GM19240 (cell line): ENCODE measurements around the gene C1orf21.

Source experiments
- DNase-seq: peaks from one replicate; pipeline ENCODE4 v3.0.0; 2011; ENCODE audit warnings: low spot score; ENCODE audit not compliant: insufficient read length

Gene C1orf21

DNA sequence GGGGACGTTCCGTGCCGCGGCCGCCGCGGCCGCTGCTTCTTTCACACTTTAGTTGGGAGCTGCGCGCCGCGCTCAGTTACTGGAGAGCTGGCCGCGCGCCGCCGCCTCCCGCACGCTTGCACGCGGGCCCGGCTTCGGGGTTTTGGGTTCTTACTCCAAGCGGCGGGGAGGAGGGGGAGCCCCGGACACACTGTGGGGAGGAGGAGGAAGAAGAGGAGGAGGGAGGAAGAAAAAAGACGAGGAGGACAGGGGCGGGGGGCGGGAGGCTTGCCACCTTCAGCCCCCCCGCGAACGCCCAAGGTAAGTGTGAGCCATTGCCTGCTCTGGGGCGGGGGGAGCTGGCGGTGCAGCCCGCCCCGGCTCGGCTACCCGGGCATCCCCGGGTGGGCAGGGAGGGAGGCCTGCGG lies 243 bp downstream of the C1orf21 start:
- no peak for DNase-seq

DNA sequence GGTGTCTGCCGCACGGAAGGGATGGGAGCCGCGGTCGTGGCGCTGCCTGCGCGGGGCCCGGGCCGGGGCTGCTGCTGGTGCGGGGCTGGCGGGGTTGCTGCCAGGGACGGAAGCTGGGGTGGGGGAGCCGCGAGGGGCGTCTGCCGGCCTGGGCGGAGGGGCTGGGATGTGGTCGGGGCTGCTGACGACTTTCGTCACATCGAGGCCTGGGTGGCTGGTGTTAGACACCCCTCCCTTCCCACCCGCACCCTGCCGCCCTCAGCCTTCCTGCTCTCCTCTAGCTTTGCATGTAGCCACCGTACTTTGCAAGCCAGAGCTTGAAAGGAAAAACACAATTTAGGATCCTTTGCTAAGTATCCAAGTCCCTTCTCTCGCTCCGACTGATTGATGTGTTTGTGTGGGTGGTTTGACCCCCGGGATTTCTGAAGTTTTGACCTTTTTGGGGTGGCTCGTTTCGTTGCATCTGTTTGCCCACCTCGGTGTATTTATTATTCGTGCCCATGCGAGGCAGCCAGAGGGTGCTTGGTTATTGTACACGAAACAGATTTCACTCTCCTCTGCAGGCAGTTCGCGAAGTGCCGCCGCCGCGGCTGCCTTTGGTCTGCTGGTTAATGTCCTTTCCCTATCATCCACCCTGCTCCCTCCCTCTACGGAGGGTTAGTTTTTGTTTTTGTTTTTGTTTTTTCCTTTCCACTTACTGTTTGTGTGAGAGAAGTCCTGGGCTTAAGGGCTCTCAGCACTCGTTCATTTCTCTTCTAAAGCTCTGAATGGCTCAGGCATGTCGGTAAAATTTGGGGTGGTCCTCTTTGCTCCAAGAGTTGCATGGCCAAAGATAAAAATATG lies 868 bp downstream of the C1orf21 start:
- no peak for DNase-seq

DNA sequence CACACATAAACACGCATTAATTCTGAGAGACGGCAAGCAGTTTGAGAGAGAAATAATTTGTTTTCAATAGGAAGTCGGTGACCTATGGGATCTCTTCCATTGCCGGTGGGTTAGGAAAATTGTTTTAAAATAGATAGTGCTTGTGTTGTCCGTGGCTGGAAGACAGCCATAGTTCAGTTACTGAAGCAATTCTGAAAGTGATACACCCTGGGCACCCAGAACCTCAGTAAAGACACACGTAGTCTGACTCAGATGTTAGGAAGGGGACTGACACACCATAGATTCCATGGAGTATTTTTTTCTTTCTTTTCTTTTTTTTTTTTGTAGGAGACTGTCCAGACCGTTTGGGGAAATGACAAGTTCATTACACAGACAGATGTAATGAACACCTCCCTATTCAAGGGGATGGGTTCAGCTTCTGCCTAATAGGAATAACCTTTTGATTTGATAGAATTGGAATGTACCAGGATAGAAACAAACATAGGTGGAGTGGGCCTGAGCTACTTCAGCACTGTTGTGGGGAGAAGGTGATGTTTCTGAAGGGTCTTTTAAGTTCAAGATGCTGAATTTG lies 1.6 kb downstream of the C1orf21 start:
- DNase-seq: no peak

DNA sequence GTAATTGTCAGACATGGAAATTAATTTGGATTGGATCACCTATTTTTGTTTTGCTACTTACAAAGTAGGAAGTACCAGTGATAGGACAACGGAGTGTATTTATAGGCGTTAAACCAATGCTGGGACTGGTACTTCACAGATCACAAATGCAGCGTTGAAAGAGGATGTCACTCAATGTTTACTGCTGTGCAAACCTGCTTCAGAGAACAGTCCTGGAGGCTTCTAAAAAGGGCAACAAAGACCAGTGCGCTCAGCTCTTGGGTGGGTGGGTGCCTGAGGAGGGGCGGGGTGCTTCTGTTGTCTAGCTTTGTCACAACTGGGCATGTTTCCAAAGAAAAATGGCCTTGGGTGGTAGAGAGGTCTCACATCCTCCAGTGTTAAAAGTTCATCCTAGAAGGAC lies 2.1 kb downstream of the C1orf21 start:
- no peak for DNase-seq

DNA sequence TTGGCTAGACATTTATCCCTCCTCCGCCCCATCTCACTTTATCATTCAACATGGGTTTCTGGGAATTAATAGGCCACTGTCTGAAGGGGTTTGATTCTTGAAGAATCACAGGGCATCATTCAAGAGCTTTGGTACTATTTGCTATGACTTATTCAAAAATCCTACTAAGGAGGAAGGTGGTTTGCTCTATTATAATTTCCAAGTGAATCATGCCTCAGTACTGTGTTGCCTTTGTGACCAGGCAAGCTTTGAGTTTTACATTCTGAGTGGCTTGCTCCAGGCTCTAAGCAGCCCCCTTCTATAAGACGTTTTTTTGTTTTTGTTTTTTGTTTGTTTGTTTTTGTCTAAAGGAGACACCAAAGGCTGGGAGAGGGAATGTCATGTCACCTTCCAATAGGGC lies 2.6 kb downstream of the C1orf21 start:
- DNase-seq: no peak

DNA sequence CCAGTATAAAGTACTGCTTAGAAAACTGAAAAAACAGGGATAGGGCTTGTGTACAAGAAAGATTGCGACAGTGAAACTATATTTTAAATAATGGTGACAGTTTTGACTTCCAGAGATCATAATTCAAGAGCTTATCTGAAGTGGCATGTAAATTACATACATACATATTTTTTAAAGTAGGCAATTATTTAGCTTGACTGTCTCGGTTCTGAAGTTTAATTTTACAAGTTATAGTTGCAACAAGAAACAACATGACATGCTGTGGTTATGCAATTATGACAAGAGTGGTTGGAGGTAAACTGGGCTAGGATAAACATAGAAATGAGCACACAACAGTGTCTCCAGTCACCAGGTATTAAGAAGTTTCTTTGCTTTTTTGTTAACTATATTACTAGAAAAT lies 4.1 kb downstream of the C1orf21 start:
- DNase-seq: no peak

DNA sequence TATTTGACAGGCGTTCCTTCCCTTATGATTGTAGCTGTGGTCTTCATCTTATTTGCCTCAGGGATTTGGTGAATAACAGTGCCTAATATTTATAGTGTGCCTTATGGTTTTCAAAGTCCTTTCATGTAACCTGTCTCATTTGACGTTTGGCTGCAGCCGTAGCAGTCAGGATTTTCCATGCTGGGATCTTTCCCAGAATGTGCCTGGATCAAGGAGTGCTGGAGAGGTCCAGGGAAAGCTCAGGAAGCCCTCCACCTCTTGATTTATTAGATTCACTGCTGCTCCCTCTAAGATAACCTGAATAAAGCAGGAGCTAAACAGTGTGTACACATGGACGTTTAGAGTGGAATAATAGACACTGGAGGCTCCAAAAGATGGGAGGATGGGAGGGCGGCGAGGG lies 5.2 kb downstream of the C1orf21 start:
- DNase-seq: no peak

DNA sequence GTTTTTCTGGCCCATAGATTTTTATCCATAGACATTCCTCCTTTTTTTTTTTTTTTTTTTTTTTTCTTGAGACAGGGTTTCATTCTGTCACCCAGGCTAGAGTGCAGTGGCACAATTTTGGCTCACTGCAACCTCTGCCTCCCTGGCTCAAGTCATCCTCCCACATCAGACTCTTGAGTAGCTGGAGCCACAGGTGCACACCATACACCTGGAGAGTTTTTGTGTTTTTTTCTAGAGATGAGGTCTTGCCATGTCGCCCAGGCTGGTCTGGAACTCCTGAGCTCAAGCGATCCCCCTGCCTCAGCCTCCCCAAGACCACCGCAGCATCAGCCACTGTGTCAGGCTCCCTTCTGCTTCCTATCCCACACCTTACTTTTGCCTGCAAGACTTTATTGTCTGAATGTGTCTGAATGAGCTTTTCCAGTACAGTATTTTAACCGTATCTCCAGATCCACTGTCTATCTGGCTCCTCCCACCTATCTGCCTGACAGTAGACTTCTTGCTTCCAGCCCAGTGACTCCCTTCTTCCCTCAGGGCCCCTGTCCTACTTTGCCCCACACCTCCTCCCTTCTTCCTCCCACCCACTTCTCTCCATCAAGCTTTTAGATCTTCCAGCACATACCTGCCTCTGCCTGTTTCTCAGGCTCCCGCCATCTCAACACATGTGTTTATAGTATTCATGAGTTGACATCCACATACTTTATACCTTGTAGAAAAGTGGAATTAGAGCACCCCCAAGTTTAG lies 6.1 kb downstream of the C1orf21 start:
- DNase-seq: no peak

DNA sequence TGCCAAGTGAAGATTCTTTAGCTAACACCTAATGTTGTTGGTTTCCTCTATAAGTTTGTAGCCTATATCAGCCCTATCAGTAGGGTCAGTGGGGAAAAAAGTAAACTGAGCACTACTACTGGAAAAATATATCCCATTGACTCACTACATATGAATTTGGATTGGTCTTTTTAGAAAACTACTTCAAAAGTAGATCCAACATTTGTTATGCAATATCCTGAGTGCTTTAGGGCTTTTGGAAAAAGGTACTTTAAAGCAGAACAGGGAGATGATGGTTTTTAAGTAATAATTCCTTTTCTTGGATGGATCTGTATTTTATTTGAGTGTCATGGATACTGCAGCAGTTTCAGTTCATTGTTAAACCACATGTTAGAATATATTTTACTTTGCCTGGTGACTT lies 7.1 kb downstream of the C1orf21 start:
- no peak for DNase-seq

DNA sequence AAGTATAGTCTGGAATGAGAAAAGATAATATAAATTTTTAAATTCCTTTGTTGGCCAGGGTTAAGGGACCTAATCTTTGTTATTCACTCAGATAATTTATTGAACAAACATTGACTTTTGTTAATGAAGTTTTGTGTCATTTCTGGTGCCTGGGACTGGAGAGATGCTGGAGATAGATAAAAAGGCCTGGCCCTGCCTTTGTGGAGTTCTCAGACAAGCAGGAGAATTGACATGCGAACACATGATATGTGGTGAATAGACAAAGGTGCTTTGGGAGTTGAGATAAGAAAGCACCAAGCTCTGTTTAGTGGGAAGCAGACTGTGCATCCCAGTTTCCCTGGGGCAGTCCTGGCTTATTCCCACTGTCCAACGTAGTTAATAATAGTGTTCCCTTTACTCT lies 8.5 kb downstream of the C1orf21 start:
- DNase-seq: no peak

DNA sequence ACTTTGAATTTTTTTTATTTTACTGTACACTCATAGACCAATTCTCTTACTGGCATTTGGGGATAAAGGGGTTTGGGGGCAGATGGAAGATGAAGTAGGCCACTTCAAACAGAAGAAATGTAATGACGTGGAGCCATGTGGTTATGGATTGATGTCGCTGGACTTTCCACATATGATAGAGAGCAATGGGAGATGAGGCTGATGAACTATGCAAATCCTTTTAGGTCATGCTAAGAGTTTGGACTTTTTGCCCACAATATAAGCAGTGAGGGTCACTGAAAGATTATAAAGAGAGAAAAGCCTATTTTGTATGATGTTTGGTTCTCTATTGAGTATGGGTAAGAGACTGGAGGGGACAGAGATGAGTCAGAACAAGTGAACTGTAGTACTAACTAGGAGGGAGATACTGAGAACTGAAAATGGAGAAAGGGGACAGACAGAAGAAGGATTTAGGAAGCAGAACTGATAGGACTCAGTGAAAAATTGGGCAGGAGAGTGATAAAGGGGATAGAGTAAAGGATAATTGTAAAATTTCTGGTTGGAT lies 9.2 kb downstream of the C1orf21 start:
- no peak for DNase-seq

DNA sequence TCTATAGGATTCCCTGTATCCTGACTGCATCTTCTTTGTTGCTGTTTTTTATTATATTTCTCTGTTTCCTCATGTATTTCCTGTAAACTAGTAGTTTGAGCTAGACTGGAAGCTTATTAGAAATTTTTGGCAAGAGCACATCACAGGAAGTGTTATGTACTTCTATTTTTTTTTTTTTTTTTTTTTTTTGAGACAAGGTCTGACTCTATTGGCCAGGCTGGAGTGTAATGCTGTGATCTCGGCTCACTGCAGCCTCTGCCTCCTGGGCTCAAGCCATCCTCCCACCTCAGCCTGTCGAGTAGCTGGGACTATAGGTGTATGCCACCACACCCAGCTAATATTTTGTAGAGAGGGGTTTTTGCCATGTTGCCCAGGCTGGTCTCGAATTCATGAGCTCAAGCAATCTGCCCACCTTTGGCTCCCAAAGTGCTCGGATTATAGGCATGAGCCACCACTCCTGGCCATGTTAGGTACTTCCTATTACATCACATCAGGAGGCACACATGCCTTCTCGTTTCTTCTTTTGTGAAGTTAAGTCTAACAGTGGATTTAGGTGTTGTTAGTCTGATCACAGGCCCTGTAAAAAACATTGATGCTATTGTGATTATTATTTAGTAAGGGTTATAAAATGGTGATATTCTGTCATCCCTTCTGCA lies 12.5 kb downstream of the C1orf21 start:
- DNase-seq: no peak

DNA sequence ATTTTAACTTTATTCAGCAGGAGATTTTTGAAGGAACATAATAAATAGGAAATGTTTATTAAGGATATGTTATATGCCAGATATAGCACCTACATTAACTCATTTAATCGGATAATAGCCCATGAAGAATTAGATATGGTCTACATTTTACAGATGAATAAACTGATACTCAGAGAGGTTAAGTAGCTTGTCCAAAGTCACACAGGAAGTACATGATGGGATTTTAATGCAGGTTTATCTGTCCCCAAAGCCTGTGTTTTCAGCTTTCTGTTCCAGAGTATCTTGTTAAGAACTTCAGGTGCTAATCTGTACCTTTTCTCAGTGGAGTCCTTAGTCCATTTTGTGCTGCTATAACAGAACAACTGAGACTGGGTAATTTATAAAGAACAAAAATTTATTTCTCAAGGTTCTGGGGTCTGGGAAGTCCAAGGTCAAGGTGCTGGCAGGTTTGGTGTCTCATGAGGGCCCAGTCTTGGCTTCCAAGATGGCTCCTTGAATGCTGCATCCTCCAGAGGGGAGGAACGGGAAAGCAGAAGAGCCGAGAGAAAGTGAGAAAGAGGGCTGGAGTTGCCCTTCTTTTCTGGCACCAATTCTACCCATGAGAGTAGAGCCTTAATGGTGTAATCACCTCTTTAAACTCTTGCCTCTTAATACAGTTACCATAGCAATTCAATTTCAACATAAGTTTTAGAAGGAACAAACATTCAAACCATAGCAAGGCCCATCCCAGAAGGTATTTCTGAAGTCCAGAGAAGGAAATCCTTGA lies 17.3 kb downstream of the C1orf21 start:
- no peak for DNase-seq

DNA sequence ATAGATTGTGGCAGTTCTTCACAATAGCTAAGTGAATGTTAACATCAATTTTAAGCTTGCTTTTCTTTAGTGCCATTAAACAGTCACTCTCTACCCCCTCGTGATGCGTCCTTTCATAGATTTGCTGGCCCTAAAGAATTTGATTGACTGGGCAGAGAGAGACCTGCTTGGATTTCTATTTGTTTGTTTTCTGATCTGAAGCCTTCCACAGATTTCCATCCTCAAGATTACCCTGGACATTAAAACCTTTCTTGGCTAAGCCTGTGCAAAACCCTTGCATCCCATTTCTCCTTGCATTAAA lies 17.8 kb downstream of the C1orf21 start:
- DNase-seq: no peak

DNA sequence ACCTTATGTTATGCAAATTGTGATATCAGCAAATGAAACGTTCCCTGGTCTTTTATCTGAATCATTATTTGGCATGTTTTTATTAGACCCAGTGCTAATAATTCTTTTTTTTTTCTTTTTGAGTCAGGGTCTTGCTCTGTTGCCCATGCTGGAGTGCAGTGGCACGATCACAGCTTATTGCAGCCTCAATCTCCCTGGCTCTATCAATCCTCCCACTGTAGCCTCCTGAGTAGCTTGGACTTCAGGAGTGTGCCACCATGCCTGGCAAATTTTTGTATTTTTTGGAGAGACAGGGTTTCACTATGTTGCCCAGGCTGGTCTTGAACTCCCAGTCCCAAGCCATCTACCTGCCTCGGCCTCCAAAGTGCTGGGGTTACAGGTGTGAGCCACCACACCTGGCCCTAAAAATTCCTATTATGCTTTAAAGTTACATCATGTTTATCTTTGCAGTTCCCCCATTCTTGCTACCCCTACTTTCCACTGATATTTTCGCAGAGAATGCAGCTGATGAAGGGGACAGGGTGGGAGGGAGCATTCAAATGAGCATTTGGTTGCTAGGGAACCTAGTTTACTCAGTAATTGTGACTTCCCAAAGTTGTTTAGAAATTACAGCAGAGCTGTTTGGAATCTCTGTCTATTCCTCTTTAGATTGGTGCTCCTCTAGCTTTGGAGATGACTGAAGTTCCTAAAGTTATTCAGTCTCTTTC lies 18.4 kb downstream of the C1orf21 start:
- DNase-seq: no peak

DNA sequence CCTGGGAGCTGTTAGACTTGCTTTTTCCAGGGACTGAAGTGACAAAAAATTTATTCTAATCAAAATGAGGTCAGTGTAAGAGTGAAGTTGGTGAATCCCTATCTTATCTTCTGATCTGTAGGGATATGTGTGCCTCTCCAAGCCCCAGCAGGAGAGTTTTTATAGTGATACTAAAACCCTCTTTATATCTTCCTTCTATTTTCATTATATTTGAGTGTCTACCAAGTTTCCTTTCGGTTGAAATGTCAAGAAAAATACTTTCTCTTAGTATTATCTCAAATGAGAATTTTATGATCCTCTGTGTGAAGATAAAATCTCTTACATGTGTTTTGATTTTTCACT lies 18.9 kb downstream of the C1orf21 start:
- DNase-seq: no peak

DNA sequence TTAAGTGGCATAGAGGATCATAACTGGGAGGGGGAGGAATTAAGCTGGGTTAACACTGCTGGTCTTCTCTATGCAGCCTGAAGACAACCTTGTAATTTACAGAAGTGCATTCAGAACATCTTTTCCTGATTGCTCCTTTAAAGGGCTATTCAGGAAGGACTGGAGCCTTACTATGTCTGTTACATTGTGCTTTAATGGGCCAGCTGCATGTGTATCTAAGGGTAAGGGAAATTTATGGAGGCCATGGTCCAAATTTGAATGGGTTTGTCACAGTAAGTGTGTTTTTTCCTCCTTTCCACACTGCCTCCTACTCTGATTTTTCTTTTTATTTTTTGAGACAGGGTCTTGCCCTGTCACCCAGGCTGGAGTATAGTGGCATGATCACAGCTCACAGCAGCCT lies 19.6 kb downstream of the C1orf21 start:
- no peak for DNase-seq

DNA sequence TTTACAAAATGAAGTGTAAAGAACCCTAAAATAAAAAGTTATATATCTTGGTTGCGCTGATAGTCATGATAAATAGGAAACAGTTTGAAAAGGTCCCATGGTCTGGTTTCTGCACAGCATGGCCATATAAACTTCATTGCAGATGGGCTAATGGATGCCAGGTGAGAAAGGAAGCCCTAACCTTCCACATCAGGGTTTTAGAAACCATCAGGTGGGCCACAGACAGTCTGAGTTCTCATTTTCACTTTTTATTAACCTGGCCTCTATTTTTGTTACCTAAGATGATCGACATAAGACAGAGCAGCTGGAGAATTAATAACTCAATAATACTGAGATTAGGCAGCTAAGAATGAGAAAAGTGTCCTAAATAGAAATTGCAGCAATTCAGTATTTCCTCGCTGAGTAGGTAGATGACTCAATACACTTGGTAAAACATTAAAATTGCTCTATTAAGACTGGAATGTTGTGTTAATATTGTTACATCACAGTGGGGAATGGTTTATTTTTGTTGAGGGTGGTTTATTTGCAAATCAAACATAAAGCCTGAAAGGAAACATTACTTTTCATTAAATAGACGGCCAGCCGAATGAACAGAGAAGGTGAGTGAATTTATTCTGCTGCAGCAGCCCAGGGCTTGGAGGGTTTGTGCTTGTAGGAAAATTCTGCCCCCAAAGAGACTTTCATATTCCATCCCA lies 21.1 kb downstream of the C1orf21 start:
- DNase-seq: no peak

DNA sequence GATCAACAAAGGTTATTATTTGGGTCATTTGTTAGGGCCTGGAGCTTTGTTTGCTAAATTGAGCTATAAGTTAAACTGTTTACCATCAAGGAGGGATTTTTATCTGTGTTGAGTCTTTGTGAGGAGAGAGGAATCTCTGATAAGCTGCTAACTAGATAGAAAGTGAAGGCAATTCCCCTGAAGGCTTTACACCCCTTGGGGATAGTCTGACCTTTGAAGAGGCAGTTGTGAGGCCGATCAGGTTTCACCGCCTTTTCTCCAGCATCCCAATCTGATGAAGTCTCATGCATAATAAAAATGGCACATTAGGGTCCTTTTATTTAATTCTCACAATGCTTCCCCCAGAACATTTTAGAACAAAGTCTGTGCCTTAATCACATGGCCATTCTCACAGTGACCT lies 21.8 kb downstream of the C1orf21 start:
- DNase-seq: no peak

DNA sequence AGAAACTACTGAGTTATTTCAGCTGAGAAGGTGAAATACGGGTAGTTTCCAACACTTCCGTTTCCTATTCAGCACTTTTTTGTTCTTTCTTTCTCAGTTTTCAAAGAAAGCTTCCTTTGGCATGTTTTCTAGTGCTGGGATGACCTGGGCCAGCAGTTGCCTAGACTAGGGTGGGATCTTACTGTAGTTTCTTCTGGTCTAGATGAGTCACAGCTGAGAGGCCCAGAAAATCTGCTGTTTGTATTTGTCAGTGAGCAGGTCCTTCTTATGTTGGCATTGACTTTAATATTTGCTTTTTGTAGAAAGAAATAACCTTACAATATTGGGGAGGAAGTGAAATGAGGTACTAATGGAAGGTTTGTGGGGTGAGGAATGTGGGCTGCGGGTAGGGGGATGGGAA lies 22.2 kb downstream of the C1orf21 start:
- DNase-seq: no peak
